ENCODE measurements around the gene GPR55. TPM values are rescaled to one million over a fixed set of nuclear protein-coding genes. Genes with fewer than 3 reads are reported as not detected.

GPR55 gene
- total RNA-seq, 1 donor from 2014 or later = not detected

- no peak overlapping the region for H3K4me3 ChIP-seq (ENCODE audit: low read depth, low read length)
- DNase-seq (ENCODE audit: low read depth) = no peak
- TF ChIP-seq, protein P1, sequence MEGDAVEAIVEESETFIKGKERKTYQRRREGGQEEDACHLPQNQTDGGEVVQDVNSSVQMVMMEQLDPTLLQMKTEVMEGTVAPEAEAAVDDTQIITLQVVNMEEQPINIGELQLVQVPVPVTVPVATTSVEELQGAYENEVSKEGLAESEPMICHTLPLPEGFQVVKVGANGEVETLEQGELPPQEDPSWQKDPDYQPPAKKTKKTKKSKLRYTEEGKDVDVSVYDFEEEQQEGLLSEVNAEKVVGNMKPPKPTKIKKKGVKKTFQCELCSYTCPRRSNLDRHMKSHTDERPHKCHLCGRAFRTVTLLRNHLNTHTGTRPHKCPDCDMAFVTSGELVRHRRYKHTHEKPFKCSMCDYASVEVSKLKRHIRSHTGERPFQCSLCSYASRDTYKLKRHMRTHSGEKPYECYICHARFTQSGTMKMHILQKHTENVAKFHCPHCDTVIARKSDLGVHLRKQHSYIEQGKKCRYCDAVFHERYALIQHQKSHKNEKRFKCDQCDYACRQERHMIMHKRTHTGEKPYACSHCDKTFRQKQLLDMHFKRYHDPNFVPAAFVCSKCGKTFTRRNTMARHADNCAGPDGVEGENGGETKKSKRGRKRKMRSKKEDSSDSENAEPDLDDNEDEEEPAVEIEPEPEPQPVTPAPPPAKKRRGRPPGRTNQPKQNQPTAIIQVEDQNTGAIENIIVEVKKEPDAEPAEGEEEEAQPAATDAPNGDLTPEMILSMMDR (conservative IDR thresholded peaks at IDR 0.05; ENCODE audit: low read depth, low read length) = no peak
Observed at GRCh38 chr2:230905448-230906421, 19.3 kb downstream of the GPR55 start.

- DNase-seq (ENCODE audit: low read depth) = no peak
- TF ChIP-seq, protein P1 (conservative IDR thresholded peaks at IDR 0.05; ENCODE audit: low read depth, low read length) = no peak
- H3K4me3 ChIP-seq (ENCODE audit: low read depth, low read length) = no peak overlapping the region
Observed at GRCh38 chr2:230904856-230905447, 20.1 kb downstream of the GPR55 start.

GRCh38 chr2:230903231-230904150 lies 21.6 kb downstream of the GPR55 start:
- DNase-seq (ENCODE audit: low read depth) = no peak
- H3K4me3 ChIP-seq (ENCODE audit: low read depth, low read length) = no peak overlapping the region
- TF ChIP-seq, protein P1 (conservative IDR thresholded peaks at IDR 0.05; ENCODE audit: low read depth, low read length) = no peak

DNA sequence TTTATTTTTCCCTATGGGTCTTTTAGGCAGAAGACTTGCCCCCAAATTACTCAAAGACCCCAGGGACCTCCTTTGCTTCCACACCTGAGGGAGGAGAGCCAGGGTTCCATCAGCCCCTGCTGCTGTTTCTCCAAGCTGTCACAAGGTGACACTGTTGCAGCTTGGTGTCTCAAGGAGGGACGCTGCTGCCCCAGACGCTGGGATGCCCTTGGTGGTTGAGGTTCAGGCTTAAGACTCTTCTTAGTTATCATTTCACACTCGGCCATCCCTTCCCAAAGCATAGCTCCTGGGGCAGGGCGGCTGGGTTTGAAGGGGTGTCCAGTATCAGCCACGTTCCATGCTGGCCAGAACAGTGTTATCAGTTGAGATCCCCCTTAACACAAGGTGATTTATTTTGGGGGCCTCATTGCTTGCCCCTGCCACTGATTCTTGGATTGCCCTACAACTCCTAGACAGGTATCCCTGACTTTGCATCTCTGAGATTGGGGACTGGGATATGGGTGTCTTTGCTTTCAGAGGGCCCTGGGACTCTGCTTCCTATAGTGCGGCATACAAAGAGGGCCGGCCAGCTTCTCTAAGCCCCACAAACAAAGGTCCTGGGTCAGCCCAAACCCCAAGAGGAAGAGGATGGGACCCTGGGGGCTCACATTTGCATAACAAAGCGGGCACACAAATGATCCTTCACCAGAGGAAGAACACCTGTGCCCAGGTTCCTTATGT lies 22.7 kb downstream of the GPR55 start:
- DNase-seq (ENCODE audit: low read depth) = no peak
- TF ChIP-seq, protein P1 (conservative IDR thresholded peaks at IDR 0.05; ENCODE audit: low read depth, low read length) = peak; percentile 90
- no peak overlapping the region for H3K4me3 ChIP-seq (ENCODE audit: low read depth, low read length)

DNA sequence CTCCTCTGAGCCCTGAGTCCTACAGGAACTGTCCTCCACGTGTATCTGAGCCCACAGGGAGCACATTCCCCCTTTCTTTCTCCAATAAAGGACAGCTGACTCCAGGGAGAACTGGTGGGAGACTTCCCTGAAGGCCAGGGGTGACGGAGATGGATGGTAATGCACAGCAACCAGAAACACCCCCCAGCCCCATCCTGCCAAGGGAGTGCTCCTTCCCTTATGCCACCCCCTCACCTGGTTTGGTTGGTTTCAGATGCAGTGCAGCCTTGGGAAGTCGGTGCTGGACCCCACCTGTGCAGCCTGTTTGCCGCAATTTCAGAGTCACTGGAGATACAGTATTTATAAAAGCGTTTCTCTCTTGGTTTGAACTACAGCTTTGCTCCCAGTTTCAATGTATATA lies 24.0 kb downstream of the GPR55 start:
- TF ChIP-seq, protein P1 (conservative IDR thresholded peaks at IDR 0.05; ENCODE audit: low read depth, low read length) = no peak
- no peak for DNase-seq (ENCODE audit: low read depth)
- H3K4me3 ChIP-seq (ENCODE audit: low read depth, low read length) = no peak overlapping the region
